Endothelial cell (in vitro differentiated cells): ENCODE results near the gene GSDME. TPM values are rescaled to one million over a fixed set of nuclear protein-coding genes. Genes with fewer than 3 reads are reported as not detected.

ENCODE experiments used
- DNase-seq: peaks from one replicate; pipeline ENCODE4 v3.0.0; 2021; ENCODE audit warnings: low spot score
- H3K27ac Mint-ChIP-seq: one replicate; pipeline ENCODE4 v1.8.0; 2021; ENCODE audit warnings: mixed read lengths, inconsistent platforms; ENCODE audit not compliant: unreplicated experiment
- H3K27me3 Mint-ChIP-seq: one replicate; pipeline ENCODE4 v1.8.0; 2021; ENCODE audit warnings: mild to moderate bottlenecking, moderate library complexity, mixed read lengths, inconsistent platforms; ENCODE audit not compliant: unreplicated experiment
- H3K36me3 Mint-ChIP-seq: one replicate; pipeline ENCODE4 v1.8.0; 2021; ENCODE audit warnings: mild to moderate bottlenecking, low read depth, mixed read lengths, inconsistent platforms; ENCODE audit not compliant: unreplicated experiment
- H3K4me1 Mint-ChIP-seq: one replicate; pipeline ENCODE4 v1.8.0; 2021; ENCODE audit warnings: mild to moderate bottlenecking, mixed read lengths, inconsistent platforms; ENCODE audit not compliant: unreplicated experiment
- H3K4me3 Mint-ChIP-seq: one replicate; pipeline ENCODE4 v1.8.0; 2021; ENCODE audit warnings: mild to moderate bottlenecking, mixed read lengths, inconsistent platforms; ENCODE audit not compliant: unreplicated experiment
- H3K9me3 Mint-ChIP-seq: one replicate; pipeline ENCODE4 v1.8.0; 2021; ENCODE audit warnings: mixed read lengths, inconsistent platforms; ENCODE audit not compliant: unreplicated experiment
- CTCF ChIP-seq: fragments of 200-600 bp; sonication (generic); IDR thresholded peaks from one replicate; pipeline ENCODE4 v1.5.0; 2021; ENCODE audit warnings: antibody characterized with exemption; ENCODE audit not compliant: unreplicated experiment
- total RNA-seq: library from RNA; stranded (reverse); fragmentation: NEBNext Ultra II Directional; extraction: Animal tissue kit (Norgen Biotek cat#: 25700); gene quantifications from one replicate; pipeline ENCODE4 v1.2.1, GENCODE V29; 2021; ENCODE audit not compliant: unreplicated experiment

The GSDME gene
- total RNA-seq, 1 donor from 2014 or later = 4.4 TPM

- H3K27ac Mint-ChIP-seq = no peak overlapping the region
- TF ChIP-seq CTCF = no peak
- H3K36me3 Mint-ChIP-seq = no peaks in the 10 kb centered on the region
- DNase-seq = no peak
- H3K27me3 Mint-ChIP-seq = peaks cover 1% of the 10 kb centered on the region
- H3K4me1 Mint-ChIP-seq = no peaks in the 10 kb centered on the region
- H3K9me3 Mint-ChIP-seq = no peaks in the 10 kb centered on the region
- H3K4me3 Mint-ChIP-seq = no peak overlapping the region
Observed at GRCh38 chr7:24777806-24778205, 20.5 kb upstream of the GSDME start.

GRCh38 chr7:24773646-24774045 lies 16.4 kb upstream of the GSDME start:
- H3K27me3 Mint-ChIP-seq = peaks cover 2% of the 10 kb centered on the region
- H3K36me3 Mint-ChIP-seq = no peaks in the 10 kb centered on the region
- H3K9me3 Mint-ChIP-seq = no peaks in the 10 kb centered on the region
- TF ChIP-seq CTCF = no peak
- DNase-seq = no peak
- H3K4me3 Mint-ChIP-seq = no peak overlapping the region
- no peaks in the 10 kb centered on the region for H3K4me1 Mint-ChIP-seq
- no peak overlapping the region for H3K27ac Mint-ChIP-seq

DNA sequence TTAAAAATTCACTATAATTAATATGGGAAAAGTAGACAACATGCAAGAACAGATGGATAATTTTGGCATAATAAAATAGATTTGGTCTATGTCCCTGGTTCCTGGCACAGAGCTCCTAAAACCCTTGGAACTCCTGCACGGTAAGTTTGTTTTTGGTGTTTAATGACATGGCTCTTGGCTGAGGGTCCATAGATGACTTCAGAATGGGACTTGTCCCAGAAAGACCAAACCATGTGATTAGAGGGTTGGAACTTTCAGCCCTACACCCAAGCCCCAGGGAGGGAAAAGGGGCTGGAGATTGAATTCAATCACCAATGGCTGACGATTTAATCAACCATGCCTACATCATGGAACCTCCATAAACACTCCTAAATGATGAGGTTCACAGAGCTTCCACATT lies 12.6 kb upstream of the GSDME start:
- Mint-ChIP-seq H3K9me3 (no peaks in the 10 kb centered on the region), H3K27me3 (peaks cover 2% of the 10 kb centered on the region)
- no peak for TF ChIP-seq CTCF

GRCh38 chr7:24769014-24769830 lies 12.0 kb upstream of the GSDME start:
- Mint-ChIP-seq H3K4me1 (no peaks in the 10 kb centered on the region), H3K27ac (no peak overlapping the region), H3K27me3 (peaks cover 2% of the 10 kb centered on the region), H3K4me3 (no peak overlapping the region), H3K9me3 (no peaks in the 10 kb centered on the region), H3K36me3 (no peaks in the 10 kb centered on the region)
- no peak for DNase-seq
- no peak for TF ChIP-seq CTCF

More for the DNA sequence above, 12.6 kb upstream of the GSDME start:
- H3K27ac Mint-ChIP-seq = no peak overlapping the region
- H3K4me1 Mint-ChIP-seq = no peaks in the 10 kb centered on the region
- H3K36me3 Mint-ChIP-seq = no peaks in the 10 kb centered on the region
- no peak overlapping the region for H3K4me3 Mint-ChIP-seq
- DNase-seq = no peak

DNA sequence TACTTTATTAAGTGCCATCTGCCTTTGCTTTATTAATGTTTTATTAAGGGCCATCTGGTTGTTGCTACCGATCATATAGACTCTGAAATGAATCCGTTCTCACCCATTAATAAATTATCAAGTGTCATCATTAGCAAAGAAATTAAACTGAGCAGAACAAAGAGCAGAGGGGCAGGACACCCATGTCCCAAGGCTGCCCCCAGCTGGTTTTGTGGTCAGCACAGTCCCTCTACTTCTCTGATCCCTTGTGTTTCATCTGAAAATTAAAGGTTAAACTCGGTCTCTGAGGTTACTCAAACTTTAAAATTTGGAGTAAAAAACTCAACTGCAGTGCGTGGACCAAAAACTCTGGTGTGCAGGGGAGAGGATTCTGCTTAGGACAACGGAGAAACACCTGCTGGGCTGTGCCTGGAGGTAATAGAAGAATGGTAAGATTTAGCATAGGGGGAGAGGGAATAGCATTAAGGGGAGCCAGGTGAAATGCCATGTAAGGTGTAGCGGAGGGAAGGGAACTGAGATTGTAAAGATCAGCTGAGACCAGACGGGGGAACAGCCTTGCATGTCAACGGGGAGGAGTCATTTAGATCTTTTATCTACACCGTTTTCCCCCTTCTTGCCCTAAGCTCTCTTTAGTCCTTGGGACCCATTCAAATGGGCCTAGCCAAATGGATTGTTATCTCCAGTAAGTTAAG lies 10.8 kb upstream of the GSDME start:
- TF ChIP-seq CTCF = no peak
- DNase-seq = no peak
- H3K27ac Mint-ChIP-seq = no peak overlapping the region
- no peaks in the 10 kb centered on the region for H3K4me1 Mint-ChIP-seq
- peaks cover 2% of the 10 kb centered on the region for H3K27me3 Mint-ChIP-seq
- no peaks in the 10 kb centered on the region for H3K36me3 Mint-ChIP-seq
- H3K4me3 Mint-ChIP-seq = no peak overlapping the region
- H3K9me3 Mint-ChIP-seq = no peaks in the 10 kb centered on the region
